Measurements from ENCODE around the gene SFXN3.

Gene SFXN3

DNA sequence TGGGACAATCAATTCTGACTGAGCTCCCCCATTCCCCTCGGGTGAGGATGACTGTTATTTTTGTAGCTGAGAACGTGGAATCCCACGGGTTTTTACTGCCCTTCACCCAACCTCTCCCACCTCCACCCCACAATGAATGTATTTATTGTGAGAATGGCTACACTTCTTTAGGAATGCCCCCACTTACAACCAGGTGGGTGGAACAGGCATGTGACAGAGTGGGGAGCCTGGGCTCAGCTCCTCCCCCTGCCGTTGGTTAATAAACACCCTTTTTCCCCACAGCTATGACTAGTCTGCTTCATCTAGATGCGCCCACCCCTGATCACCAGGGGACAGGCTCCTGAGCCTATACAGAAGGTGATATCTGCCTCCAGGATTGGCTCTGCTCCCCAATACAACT lies 45.7 kb upstream of the SFXN3 start:
- Histone ChIP-seq H3K9me3 (no peaks in the 10 kb centered on the region), H3K27me3 (no peaks in the 10 kb centered on the region), H3K27ac (no peak overlapping the region), H3K36me3 (peaks cover 10 to 62% (median 40%) of the 10 kb centered on the region in 3 donors), H3K4me1 (peaks cover 0 to 36% (median 26%) of the 10 kb centered on the region in 4 donors), H3K4me3 (no peak overlapping the region)
- peak in 1 of 2 donors; percentile 21 for DNase-seq
- intact Hi-C loops (cut with DNase I; ENCODE audit: low total_unique reads): loop anchor here (5.0 kb wide), 1 partner anchor 47 kb away; the partner anchor contains the start of genes PDZD7 and SFXN3
- no peak for TF ChIP-seq CTCF (IDR thresholded peaks at IDR 0.05)

DNA sequence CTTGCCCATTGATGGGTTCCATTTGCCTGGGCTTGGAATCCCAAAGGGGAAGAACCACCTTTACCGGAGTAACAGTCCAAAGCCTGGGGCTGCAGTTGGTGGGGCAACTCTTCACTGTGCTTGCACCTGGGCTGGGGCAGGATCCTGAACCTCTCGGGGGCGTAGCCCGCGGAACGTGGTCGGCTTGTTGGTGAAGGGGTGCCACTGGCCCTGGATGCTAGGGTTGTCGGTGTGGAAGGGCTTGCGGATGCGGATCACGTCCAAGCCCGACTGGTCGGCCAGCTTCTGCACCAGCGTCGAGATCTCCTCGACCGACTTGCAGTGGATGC lies 44.4 kb upstream of the SFXN3 start:
- H3K27me3 ChIP-seq: no peaks in the 10 kb centered on the region
- H3K36me3 ChIP-seq: peaks cover 0 to 62% (median 40%) of the 10 kb centered on the region in 3 donors
- DNase-seq: no peak
- H3K9me3 ChIP-seq: no peaks in the 10 kb centered on the region
- peak overlapping the region; percentile 82 to 85 for H3K27ac ChIP-seq
- TF ChIP-seq CTCF (IDR thresholded peaks at IDR 0.05): no peak
- intact Hi-C loops (cut with DNase I; ENCODE audit: low total_unique reads): loop anchor here (5.0 kb wide), 1 partner anchor 46 kb away; the partner anchor contains the start of genes PDZD7 and SFXN3
- peaks cover 0 to 36% (median 26%) of the 10 kb centered on the region in 4 donors for H3K4me1 ChIP-seq
- H3K4me3 ChIP-seq: peak overlapping the region; percentile 85 to 94

GRCh38 chr10:100986952-100987684 lies 43.9 kb upstream of the SFXN3 start, which contains the start of the genes MRPL43 and TWNK:
Gene MRPL43 (minus strand): TSS chr10:100987497. CDS start chr10:100987443, 54 bp downstream.
Gene TWNK (plus strand): TSS chr10:100987543. CDS start chr10:100988211, 668 bp downstream.
- no peaks in the 10 kb centered on the region for H3K27me3 ChIP-seq
- peaks cover 0 to 58% (median 36%) of the 10 kb centered on the region in 3 donors for H3K36me3 ChIP-seq
- intact Hi-C loops (cut with DNase I; ENCODE audit: low total_unique reads): loop anchor here (5.0 kb wide), 1 partner anchor 45 kb away; the partner anchor contains the start of genes PDZD7 and SFXN3
- peaks cover 0 to 36% (median 26%) of the 10 kb centered on the region in 4 donors for H3K4me1 ChIP-seq
- no peaks in the 10 kb centered on the region for H3K9me3 ChIP-seq
- H3K27ac ChIP-seq: peak within 1 kb of the TSS; percentile 82 to 85
- peak; percentile 80 to 89 for DNase-seq
- peak within 1 kb of the TSS; percentile 85 to 94 for H3K4me3 ChIP-seq
- no peak for TF ChIP-seq CTCF (IDR thresholded peaks at IDR 0.05)

- Histone ChIP-seq H3K36me3 (peaks cover 0 to 55% (median 32%) of the 10 kb centered on the region in 3 donors), H3K4me1 (peaks cover 0 to 36% (median 26%) of the 10 kb centered on the region in 4 donors), H3K27ac (peak overlapping the region; percentile 82 to 85), H3K4me3 (peak overlapping the region; percentile 85 to 94), H3K27me3 (no peaks in the 10 kb centered on the region), H3K9me3 (no peaks in the 10 kb centered on the region)
- intact Hi-C loops (cut with DNase I; ENCODE audit: low total_unique reads): loop anchor here (5.0 kb wide), 1 partner anchor 45 kb away; the partner anchor contains the start of genes PDZD7 and SFXN3
- no peak for TF ChIP-seq CTCF (IDR thresholded peaks at IDR 0.05)
- DNase-seq: no peak
Observed at GRCh38 chr10:100987685-100988049, 43.4 kb upstream of the SFXN3 start.

DNA sequence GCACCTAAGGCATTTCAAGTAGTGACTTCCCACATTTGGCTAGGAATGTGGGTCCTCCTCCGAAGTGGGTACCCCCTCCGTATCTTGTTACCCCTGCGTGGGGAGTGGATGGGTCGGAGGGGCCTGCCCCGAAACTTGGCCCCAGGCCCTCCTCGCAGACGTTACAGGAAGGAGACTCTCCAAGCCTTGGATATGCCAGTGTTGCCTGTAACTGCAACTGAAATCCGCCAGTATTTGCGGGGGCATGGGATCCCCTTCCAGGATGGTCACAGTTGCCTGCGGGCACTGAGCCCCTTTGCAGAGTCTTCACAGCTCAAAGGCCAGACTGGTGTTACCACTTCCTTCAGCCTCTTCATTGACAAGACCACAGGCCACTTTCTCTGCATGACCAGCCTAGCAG lies 42.9 kb upstream of the SFXN3 start:
- DNase-seq: no peak
- peak overlapping the region; percentile 85 to 94 for H3K4me3 ChIP-seq
- H3K9me3 ChIP-seq: no peaks in the 10 kb centered on the region
- H3K4me1 ChIP-seq: peaks cover 0 to 36% (median 26%) of the 10 kb centered on the region in 4 donors
- no peak for TF ChIP-seq CTCF (IDR thresholded peaks at IDR 0.05)
- H3K36me3 ChIP-seq: peaks cover 0 to 55% (median 30%) of the 10 kb centered on the region in 3 donors
- peak overlapping the region in 1 of 2 donors; percentile 85 for H3K27ac ChIP-seq
- intact Hi-C loops (cut with DNase I; ENCODE audit: low total_unique reads): loop anchor here (5.0 kb wide), 1 partner anchor 44 kb away; the partner anchor contains the start of genes PDZD7 and SFXN3
- H3K27me3 ChIP-seq: no peaks in the 10 kb centered on the region

All from tibial artery (tissue), 4 donors.